ENCODE measurements around the gene PRAMEF10.
"Not testable (repeated sequence)": the region's sequence is repeated elsewhere in the genome, so short reads cannot be mapped to it uniquely, and the experiment has no call there.

The PRAMEF10 gene, protein sequence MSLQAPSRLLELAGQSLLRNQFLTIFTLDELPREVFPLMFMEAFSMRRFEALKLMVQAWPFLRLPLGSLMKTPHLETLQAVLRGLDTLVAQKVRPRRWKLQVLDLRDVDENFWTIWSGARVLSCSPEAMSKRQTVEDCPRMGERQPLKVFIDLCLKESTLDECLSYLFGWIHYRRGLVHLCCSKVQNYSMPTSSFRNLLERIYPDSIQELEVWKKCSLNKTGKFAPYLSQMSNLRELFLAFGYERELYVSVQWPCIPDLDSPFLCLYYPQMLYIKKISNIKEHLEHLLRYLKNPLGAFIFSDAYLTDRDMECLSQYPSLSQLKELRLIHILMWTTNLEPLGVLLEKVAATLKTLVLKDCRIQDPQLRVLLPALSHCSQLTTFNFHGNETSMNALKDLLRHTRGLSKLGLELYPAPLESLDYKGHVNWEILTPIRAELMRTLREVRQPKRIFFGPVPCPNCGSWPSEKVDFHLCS

DNA sequence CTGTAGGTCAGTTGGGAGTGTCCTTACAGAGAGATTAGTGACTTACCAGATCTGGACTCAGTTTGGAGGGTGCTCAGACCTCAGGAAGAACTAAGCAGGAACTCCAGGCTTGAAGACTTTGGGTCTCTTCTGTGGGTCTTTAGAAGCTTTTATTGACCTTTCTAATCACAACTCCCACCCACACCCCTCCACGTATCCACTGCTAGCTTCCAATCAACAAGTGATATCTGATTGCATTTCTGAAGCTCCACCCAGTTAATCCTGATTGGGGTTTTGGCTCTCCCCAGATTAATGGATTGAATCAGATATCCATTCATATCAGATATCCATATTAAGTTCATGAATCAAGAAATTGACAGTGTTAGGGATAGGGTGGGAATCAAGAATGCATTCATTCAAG, at the start of gene PRAMEF10:
Gene PRAMEF10, minus strand, starts transcription at position 101 of the 400 bp plus-strand sequence. CDS start 2,423 bp downstream, outside the sequence.
- DNase-seq, result not testable (repeated sequence)

DNA sequence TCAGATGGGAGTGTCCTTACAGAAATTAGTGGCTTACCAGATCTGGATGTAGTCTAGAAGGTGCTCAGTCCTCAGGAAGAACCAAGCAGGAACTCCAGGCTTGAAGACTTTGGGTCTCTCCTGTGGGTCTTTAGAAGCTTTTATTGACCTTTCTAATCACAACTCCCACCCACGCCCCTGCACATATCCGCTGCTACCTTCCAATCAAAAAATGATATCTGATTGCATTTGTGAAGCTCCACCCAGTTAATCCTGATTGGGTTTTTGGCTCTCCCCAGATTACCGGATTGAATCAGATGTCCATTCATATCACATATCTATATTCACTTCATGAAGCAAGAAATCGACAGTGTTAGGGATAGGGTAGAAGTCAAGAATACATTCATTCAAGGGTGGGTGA, 49.4 kb upstream of the PRAMEF10 start, which contains the start of gene PRAMEF6:
Gene PRAMEF6, minus strand, starts transcription at position 101 of the 400 bp plus-strand sequence. CDS start 5,062 bp downstream, outside the sequence.
- not testable (repeated sequence) for DNase-seq

DNA sequence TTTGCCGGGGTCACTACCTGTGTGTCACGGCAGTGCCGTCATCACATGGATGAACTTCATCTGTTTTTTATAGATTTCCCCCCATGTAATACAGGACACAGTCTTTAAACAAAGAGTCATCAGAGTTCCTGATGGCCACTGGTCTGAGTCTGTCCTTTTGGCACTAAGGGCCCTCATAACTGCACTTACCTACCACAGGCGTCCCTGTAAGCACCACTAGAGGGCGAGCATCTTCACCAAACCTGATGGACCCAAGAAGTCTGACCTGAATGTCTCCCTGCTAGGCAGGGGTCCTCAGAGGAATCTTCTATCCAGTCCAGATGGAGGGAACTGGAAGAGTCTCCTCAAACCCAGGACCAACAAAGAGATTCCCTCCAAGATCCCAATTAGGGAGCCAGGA, 26.3 kb upstream of the PRAMEF10 start:
- DNase-seq, result not testable (repeated sequence)

GRCh38 chr1:12921749-12922148, 23.7 kb upstream of the PRAMEF10 start:
- not testable (repeated sequence) for DNase-seq

GRCh38 chr1:12916310-12916709, 18.2 kb upstream of the PRAMEF10 start, which contains the start of gene PRAMEF7:
Gene PRAMEF7 (plus strand): TSS chr1:12916610. CDS start chr1:12917693, 1,083 bp downstream.
- DNase-seq, result not testable (repeated sequence)

DNA sequence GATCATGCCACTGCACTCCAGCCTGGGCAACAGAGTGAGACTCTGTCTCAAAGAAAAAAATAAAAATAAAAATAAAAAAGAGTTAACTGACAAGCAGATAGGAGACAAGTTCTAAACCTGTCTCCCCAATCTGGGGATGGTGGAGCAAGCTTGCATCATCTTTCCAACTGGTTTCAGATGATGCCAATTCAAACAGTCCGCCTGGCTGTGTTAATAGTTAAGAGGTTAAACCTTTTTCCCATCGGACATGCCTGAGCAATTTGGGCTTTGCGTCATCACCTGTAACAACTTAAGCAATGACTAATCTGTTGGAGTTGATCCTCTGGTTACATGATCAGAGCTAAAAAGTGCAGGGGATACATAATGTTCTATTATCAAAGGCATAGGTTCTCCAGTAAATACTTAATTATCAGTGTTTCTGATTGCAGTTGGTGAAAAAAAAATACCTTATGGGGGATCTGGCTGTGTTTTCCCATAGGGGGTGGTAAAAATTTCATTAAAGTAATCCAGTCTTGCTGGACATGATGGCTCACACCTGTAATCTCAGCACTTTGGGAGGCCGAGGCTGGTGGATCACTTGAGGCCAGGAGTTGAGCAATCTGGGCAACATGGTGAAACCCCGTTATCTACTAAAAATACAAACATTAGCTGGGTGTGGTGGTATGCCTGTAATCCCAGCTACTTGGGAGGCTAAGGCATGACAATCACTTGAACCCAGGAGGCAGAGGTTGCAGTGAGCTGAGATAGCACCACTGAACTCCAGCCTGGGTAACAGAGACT, 5.9 kb upstream of the PRAMEF10 start:
- not testable (repeated sequence) for DNase-seq

- not testable (repeated sequence) for DNase-seq
Observed at GRCh38 chr1:12899186-12899585, 1.1 kb upstream of the PRAMEF10 start.

DNA sequence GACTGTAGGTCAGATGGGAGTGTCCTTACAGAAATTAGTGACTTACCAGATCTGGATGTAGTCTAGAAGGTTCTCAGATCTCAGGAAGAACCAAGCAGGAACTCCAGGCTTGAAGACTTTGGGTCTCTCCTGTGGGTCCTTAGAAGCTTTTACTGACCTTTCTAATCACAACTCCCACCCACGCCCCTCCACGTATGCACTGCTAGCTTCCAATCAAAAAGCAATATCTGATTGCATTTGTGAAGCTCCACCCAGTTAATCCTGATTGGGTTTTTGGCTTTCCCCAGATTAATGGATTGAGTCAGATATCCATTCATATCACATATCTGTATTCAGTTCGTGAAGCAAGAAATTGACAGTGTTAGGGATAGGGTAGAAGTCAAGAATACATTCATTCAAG, 12.0 kb downstream of the PRAMEF10 start, which contains the start of gene PRAMEF4:
Gene PRAMEF4, minus strand, starts transcription at position 101 of the 400 bp plus-strand sequence. CDS start 2,807 bp downstream, outside the sequence.
- not testable (repeated sequence) for DNase-seq

DNA sequence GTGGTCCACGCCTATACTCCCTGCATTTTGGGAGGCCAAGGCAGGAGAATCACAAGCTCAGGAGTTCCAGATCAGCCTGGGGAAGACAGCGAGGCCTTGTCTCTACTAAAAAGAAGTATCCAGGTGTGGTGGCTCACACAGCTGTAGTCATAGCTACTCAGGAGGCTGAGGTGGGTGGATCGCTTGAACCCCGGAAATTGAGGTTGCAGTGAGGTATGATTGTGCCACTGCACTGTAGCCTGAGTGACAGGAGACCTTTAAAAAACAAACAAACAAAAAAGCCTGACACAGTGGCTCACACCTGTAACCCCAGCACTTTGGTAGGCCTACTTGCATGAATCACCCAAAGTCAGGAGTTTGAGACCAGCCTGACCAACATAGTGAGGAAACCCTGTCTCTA, 19.6 kb downstream of the PRAMEF10 start:
- not testable (repeated sequence) for DNase-seq

- DNase-seq, result not testable (repeated sequence)
Observed at GRCh38 chr1:12863131-12863880, 34.8 kb downstream of the PRAMEF10 start.

- not testable (repeated sequence) for DNase-seq
Observed at GRCh38 chr1:12856786-12857185, 41.3 kb downstream of the PRAMEF10 start, which contains the start of gene PRAMEF2. Gene PRAMEF2 (plus strand): TSS chr1:12857086. CDS start chr1:12859010, 1,924 bp downstream.

DNA sequence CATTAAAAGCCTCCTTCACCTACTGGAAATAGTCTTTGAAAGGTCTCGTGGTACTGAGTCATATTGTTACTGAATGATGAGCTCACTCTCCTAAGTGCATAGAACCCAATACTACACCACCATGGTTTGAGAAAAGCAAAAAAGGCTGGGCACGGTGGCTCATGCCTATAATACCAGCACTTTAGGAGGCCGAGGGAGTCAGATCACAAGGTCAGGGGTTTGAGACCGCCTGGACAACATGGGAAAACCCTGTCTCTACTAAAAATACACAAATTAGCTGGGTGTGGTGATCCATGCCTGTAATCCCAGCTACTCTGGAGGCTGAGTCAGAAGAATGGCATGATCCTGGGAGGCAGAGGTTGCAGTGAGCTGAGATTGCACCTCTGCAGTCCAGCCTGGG, 46.3 kb downstream of the PRAMEF10 start:
- no peak for DNase-seq

- not testable (repeated sequence) for DNase-seq
Observed at GRCh38 chr1:12848620-12849019, 49.5 kb downstream of the PRAMEF10 start, which contains the start of gene HNRNPCL1. Gene HNRNPCL1 (minus strand): TSS chr1:12848720. CDS start chr1:12848289, 431 bp downstream.
